MCF 10A (cell line): ENCODE measurements around the gene CAV1. TPM values are rescaled to one million over a fixed set of nuclear protein-coding genes. Genes with fewer than 3 reads are reported as not detected.

Experiments
- BruUV-seq: library from RNA; stranded (reverse); fragments of 400-500 nt; replicated peaks from 2 replicates; lab custom pipeline; 2021; lab: Mats Ljungman, UMichigan
- CTCF ChIA-PET: fragments of 300-600 bp; sonication (Branson Sonifier 250); formaldehyde crosslinking; extraction: SDS; loops from one replicate; lab custom pipeline; 2021; ENCODE audit warnings: antibody characterized with exemption, inconsistent platforms; lab: Yijun Ruan, JAX
- POLR2A ChIA-PET: fragments of 300-600, 350-650 bp; sonication (Branson Sonifier 250); formaldehyde crosslinking; extraction: SDS; loops from one replicate; lab custom pipeline; 2020; ENCODE audit warnings: antibody characterized with exemption, inconsistent platforms; lab: Yijun Ruan, JAX
- DNase-seq: peaks from one replicate; pipeline ENCODE4 v3.0.0-alpha.2; 2018; ENCODE audit not compliant: unreplicated experiment
- H3K27ac Mint-ChIP-seq: one replicate; pipeline ENCODE4 v1.8.0; 2022; ENCODE audit warnings: mild to moderate bottlenecking, low read depth, mixed read lengths; ENCODE audit not compliant: unreplicated experiment
- H3K27me3 Mint-ChIP-seq: one replicate; pipeline ENCODE4 v1.8.0; 2022; ENCODE audit warnings: mixed read lengths; ENCODE audit not compliant: insufficient read depth, unreplicated experiment
- H3K36me3 Mint-ChIP-seq: one replicate; pipeline ENCODE4 v1.8.0; 2022; ENCODE audit warnings: mild to moderate bottlenecking, moderate library complexity, mixed read lengths; ENCODE audit not compliant: insufficient read depth, unreplicated experiment
- H3K4me1 Mint-ChIP-seq: one replicate; pipeline ENCODE4 v1.8.0; 2022; ENCODE audit warnings: mixed read lengths; ENCODE audit not compliant: insufficient read depth, unreplicated experiment
- H3K4me3 Mint-ChIP-seq: one replicate; pipeline ENCODE4 v1.8.0; 2022; ENCODE audit warnings: mild to moderate bottlenecking, moderate library complexity, mixed read lengths; ENCODE audit not compliant: unreplicated experiment
- H3K9me3 Mint-ChIP-seq: one replicate; pipeline ENCODE4 v1.8.0; 2022; ENCODE audit warnings: mixed read lengths; ENCODE audit not compliant: unreplicated experiment
- intact Hi-C: fragments of 100-400 bp; cut with micrococcal nuclease; formaldehyde crosslinking; loops from 2 replicates; pipeline ENCODE4 v1.14.1; 2022
- total RNA-seq: library from RNA; stranded (reverse); gene quantifications from 2 replicates; pipeline ENCODE4 v1.2.3, GENCODE V29; 2022
- TF ChIP-seq, protein P1 (sequence below): fragments of 200-600 bp; IDR thresholded peaks from one replicate; pipeline ENCODE4 v1.8.0; 2022; ENCODE audit warnings: antibody characterized with exemption, mild to moderate bottlenecking; ENCODE audit not compliant: unreplicated experiment

CAV1 gene
- total RNA-seq, 1 experiment from 2014 or later = 267 TPM

DNA sequence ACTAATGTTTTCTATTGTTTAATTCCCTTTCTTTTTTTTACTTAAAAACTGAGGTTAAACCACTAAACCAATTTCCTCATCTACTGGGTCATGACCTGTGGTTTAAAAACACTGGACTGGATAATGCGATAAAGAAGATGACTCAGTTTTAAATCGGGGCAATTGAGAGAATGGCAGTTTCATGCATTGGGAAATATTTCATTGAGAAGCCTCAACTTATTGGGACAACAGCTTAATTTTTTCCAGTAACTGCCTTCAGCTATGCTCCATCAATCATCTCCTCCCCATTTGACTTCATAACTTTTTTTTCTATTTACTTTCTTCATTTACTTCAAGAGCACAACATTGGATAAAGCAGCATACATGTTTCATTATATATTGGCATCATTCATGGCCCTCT lies 85.4 kb downstream of the CAV1 start:
- TF ChIP-seq, protein P1, sequence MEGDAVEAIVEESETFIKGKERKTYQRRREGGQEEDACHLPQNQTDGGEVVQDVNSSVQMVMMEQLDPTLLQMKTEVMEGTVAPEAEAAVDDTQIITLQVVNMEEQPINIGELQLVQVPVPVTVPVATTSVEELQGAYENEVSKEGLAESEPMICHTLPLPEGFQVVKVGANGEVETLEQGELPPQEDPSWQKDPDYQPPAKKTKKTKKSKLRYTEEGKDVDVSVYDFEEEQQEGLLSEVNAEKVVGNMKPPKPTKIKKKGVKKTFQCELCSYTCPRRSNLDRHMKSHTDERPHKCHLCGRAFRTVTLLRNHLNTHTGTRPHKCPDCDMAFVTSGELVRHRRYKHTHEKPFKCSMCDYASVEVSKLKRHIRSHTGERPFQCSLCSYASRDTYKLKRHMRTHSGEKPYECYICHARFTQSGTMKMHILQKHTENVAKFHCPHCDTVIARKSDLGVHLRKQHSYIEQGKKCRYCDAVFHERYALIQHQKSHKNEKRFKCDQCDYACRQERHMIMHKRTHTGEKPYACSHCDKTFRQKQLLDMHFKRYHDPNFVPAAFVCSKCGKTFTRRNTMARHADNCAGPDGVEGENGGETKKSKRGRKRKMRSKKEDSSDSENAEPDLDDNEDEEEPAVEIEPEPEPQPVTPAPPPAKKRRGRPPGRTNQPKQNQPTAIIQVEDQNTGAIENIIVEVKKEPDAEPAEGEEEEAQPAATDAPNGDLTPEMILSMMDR = no peak
- ChIA-PET POLR2A (no interaction called here), CTCF (interaction anchor here (0.7 kb wide), 1 partner anchor 8 kb away, joined by 5 read pairs; no protein-coding TSS in a partner anchor)
- H3K27ac Mint-ChIP-seq = no peak overlapping the region
- H3K36me3 Mint-ChIP-seq = peaks cover 5% of the 10 kb centered on the region
- BruUV-seq = no TSS peak
- DNase-seq = peak; percentile 36
- no peaks in the 10 kb centered on the region for H3K4me1 Mint-ChIP-seq
- no peaks in the 10 kb centered on the region for H3K9me3 Mint-ChIP-seq
- intact Hi-C loops = no loop called here
- no peaks in the 10 kb centered on the region for H3K27me3 Mint-ChIP-seq
- H3K4me3 Mint-ChIP-seq = no peak overlapping the region

DNA sequence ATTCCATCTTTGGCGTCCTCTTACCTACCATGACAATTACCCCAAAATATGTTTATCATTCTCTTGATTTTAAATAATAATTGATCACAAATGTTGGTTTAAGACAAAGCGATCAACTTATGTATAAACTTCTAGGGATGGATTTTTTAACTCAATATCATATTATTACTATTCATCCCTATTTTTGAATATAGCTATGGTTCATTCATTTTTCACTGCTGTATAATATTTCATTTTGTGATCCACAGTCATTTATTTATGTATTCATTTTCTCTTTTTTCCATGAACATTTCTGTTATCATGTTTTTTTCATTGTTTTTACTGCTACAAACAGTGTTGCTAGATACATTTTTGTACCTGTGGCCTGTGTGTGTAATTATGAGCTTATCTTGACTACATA lies 85.9 kb downstream of the CAV1 start:
- DNase-seq = no peak
- Mint-ChIP-seq H3K4me1 (no peaks in the 10 kb centered on the region), H3K4me3 (no peak overlapping the region), H3K27ac (no peak overlapping the region), H3K9me3 (no peaks in the 10 kb centered on the region), H3K27me3 (no peaks in the 10 kb centered on the region), H3K36me3 (peaks cover 5% of the 10 kb centered on the region)
- BruUV-seq = no TSS peak
- TF ChIP-seq, protein P1 = no peak
- intact Hi-C loops = no loop called here
- ChIA-PET CTCF (interaction anchor here (0.7 to 0.8 kb wide), 2 partner anchors 8 to 11 kb away, joined by 3 to 5 read pairs; no protein-coding TSS in a partner anchor), POLR2A (interaction anchor here (0.7 to 1.8 kb wide), 3 partner anchors 18 to 164 kb away, joined by 3 to 4 read pairs (median 3); partner anchors contain the start of gene MET)

Other genes starting within 250 kb of the CAV1 start
- 155 and 171 TPM in 2 replicates for gene CAV2, start 25.3 kb upstream of the CAV1 start, total RNA-seq
- 129 and 154 TPM in 2 replicates for gene MET, start 147.2 kb downstream of the CAV1 start, total RNA-seq